ENCODE data around the gene GTPBP6.

The GTPBP6 gene

GRCh38 chrX:334971-335757 lies 16.6 kb upstream of the GTPBP6 start:
- peaks cover 23% of the 10 kb centered on the region for H3K27me3 ChIP-seq
- H3K27ac ChIP-seq, result no peak overlapping the region
- TF ChIP-seq CTCF (IDR thresholded peaks at IDR 0.05), result no peak
- H3K4me3 ChIP-seq (ENCODE audit: low read depth in 1 of 2, low read length in 1 of 2), result no peak overlapping the region
- H3K9me3 ChIP-seq, result no peaks in the 10 kb centered on the region
- peaks cover 0 to 4% of the 10 kb centered on the region in 2 experiments for H3K4me1 ChIP-seq (ENCODE audit: control insufficient read depth in 1 of 2, insufficient read depth in 1 of 2, low read depth in 1 of 2, low read length in 1 of 2)
- H3K36me3 ChIP-seq, result peaks cover 64% of the 10 kb centered on the region

GRCh38 chrX:334331-334891 lies 15.8 kb upstream of the GTPBP6 start:
- Histone ChIP-seq H3K4me1 (ENCODE audit: control insufficient read depth in 1 of 2, insufficient read depth in 1 of 2, low read depth in 1 of 2, low read length in 1 of 2) (peaks cover 0 to 4% of the 10 kb centered on the region in 2 experiments), H3K27me3 (peaks cover 30% of the 10 kb centered on the region), H3K4me3 (ENCODE audit: low read depth in 1 of 2, low read length in 1 of 2) (no peak overlapping the region), H3K27ac (no peak overlapping the region), H3K36me3 (peaks cover 64% of the 10 kb centered on the region), H3K9me3 (no peaks in the 10 kb centered on the region)
- no peak for TF ChIP-seq CTCF (IDR thresholded peaks at IDR 0.05)

GRCh38 chrX:333611-334311 lies 15.2 kb upstream of the GTPBP6 start:
- TF ChIP-seq CTCF (IDR thresholded peaks at IDR 0.05), result no peak

GRCh38 chrX:332916-333610 lies 14.5 kb upstream of the GTPBP6 start:
- H3K9me3 ChIP-seq, result no peaks in the 10 kb centered on the region
- H3K27me3 ChIP-seq, result peaks cover 30% of the 10 kb centered on the region
- TF ChIP-seq CTCF (IDR thresholded peaks at IDR 0.05), result no peak
- H3K36me3 ChIP-seq, result peaks cover 55% of the 10 kb centered on the region
- H3K4me3 ChIP-seq (ENCODE audit: low read depth in 1 of 2, low read length in 1 of 2), result no peak overlapping the region
- peaks cover 0 to 4% of the 10 kb centered on the region in 2 experiments for H3K4me1 ChIP-seq (ENCODE audit: control insufficient read depth in 1 of 2, insufficient read depth in 1 of 2, low read depth in 1 of 2, low read length in 1 of 2)
- H3K27ac ChIP-seq, result no peak overlapping the region

More at GRCh38 chrX:333611-334311, 15.2 kb upstream of the GTPBP6 start:
- peaks cover 30% of the 10 kb centered on the region for H3K27me3 ChIP-seq
- H3K4me3 ChIP-seq (ENCODE audit: low read depth in 1 of 2, low read length in 1 of 2), result no peak overlapping the region
- H3K27ac ChIP-seq, result no peak overlapping the region
- H3K9me3 ChIP-seq, result no peaks in the 10 kb centered on the region
- H3K4me1 ChIP-seq (ENCODE audit: control insufficient read depth in 1 of 2, insufficient read depth in 1 of 2, low read depth in 1 of 2, low read length in 1 of 2), result peaks cover 0 to 4% of the 10 kb centered on the region in 2 experiments
- peaks cover 62% of the 10 kb centered on the region for H3K36me3 ChIP-seq

GRCh38 chrX:332496-332860 lies 13.9 kb upstream of the GTPBP6 start:
- no peak overlapping the region for H3K27ac ChIP-seq
- H3K4me1 ChIP-seq (ENCODE audit: control insufficient read depth in 1 of 2, insufficient read depth in 1 of 2, low read depth in 1 of 2, low read length in 1 of 2), result peaks cover 0 to 4% of the 10 kb centered on the region in 2 experiments
- no peaks in the 10 kb centered on the region for H3K9me3 ChIP-seq
- H3K36me3 ChIP-seq, result peaks cover 49% of the 10 kb centered on the region
- no peak for TF ChIP-seq CTCF (IDR thresholded peaks at IDR 0.05)
- H3K4me3 ChIP-seq (ENCODE audit: low read depth in 1 of 2, low read length in 1 of 2), result no peak overlapping the region
- peaks cover 34% of the 10 kb centered on the region for H3K27me3 ChIP-seq

All from neutrophil (primary cell).